OCI-LY7 (cell line): Measurements from ENCODE around the gene SEMA6B. TPM values are rescaled to one million over a fixed set of nuclear protein-coding genes. Genes with fewer than 3 reads are reported as not detected.
"Not testable (repeated sequence)": the region's sequence is repeated elsewhere in the genome, so short reads cannot be mapped to it uniquely, and the experiment has no call there.

Source experiments
- BruUV-seq: library from RNA; stranded (reverse); fragments of 400-500 nt; replicated peaks from 2 replicates; lab custom pipeline; 2021; lab: Mats Ljungman, UMichigan
- CTCF ChIA-PET: fragments of 300-600 bp; sonication (Branson Sonifier 250); formaldehyde crosslinking; loops from one replicate; lab custom pipeline; 2022; ENCODE audit warnings: antibody characterized with exemption; ENCODE audit not compliant: unreplicated experiment; lab: Charles Lee
- POLR2A ChIA-PET: fragments of 300-600 bp; sonication (Branson Sonifier 250); formaldehyde crosslinking; loops from one replicate; lab custom pipeline; 2022; ENCODE audit warnings: antibody characterized with exemption; lab: Charles Lee
- DNase-seq: peaks from one replicate; pipeline ENCODE4 v3.0.0-alpha.2; 2015; ENCODE audit warnings: low spot score
- H2AFZ ChIP-seq: fragments of 200-600 bp; sonication (generic), shearing (Covaris generic); 2 replicates; pipeline ENCODE4 v1.6.1; 2014; ENCODE audit warnings: mild to moderate bottlenecking, antibody characterized with exemption, low read length, moderate library complexity
- H3K27ac ChIP-seq: fragments of 200-600 bp; sonication (generic); 2 replicates; pipeline ENCODE4 v1.5.1; 2014; ENCODE audit warnings: mixed run types, low read depth, mild to moderate bottlenecking, moderate library complexity, low read length, inconsistent platforms; ENCODE audit not compliant: poor library complexity, severe bottlenecking
- H3K36me3 ChIP-seq: fragments of 200-600 bp; sonication (generic); 2 replicates; pipeline ENCODE4 v1.6.1; 2014; ENCODE audit warnings: mild to moderate bottlenecking, antibody characterized with exemption, low read length, moderate library complexity, mixed read lengths; ENCODE audit not compliant: insufficient read depth
- H3K4me1 ChIP-seq: fragments of 200-600 bp; sonication (generic); 2 replicates; pipeline ENCODE4 v1.5.1; 2014; ENCODE audit warnings: mild to moderate bottlenecking, low read length; ENCODE audit not compliant: insufficient read depth, poor library complexity, severe bottlenecking
- H3K4me2 ChIP-seq: fragments of 200-600 bp; sonication (generic); 2 replicates; pipeline ENCODE4 v1.6.1; 2014; ENCODE audit warnings: mild to moderate bottlenecking, low read length
- H3K4me3 ChIP-seq: fragments of 200-600 bp; sonication (generic); 2 replicates; pipeline ENCODE4 v1.5.1; 2014; ENCODE audit warnings: mild to moderate bottlenecking, low read depth, low read length; ENCODE audit not compliant: poor library complexity, severe bottlenecking
- H3K79me2 ChIP-seq: fragments of 200-600 bp; sonication (generic); 2 replicates; pipeline ENCODE4 v1.6.1; 2016; ENCODE audit warnings: low read depth, mild to moderate bottlenecking, low read length, moderate library complexity, mixed read lengths; ENCODE audit not compliant: insufficient read depth
- H3K9me2 ChIP-seq: fragments of 200-600 bp; sonication (generic); 2 replicates; pipeline ENCODE4 v1.6.1; 2016; ENCODE audit warnings: mild to moderate bottlenecking, low read length, mixed read lengths; ENCODE audit not compliant: insufficient read depth
- H3K9me3 ChIP-seq: fragments of 200-600 bp; sonication (generic); 2 replicates; pipeline ENCODE4 v1.6.1; 2014; ENCODE audit warnings: mild to moderate bottlenecking, mixed run types, low read length, mixed read lengths
- H4K20me1 ChIP-seq: fragments of 200-600 bp; sonication (generic); 2 replicates; pipeline ENCODE4 v1.6.1; 2014; ENCODE audit warnings: mild to moderate bottlenecking, antibody characterized with exemption, low read length, moderate library complexity, mixed read lengths; ENCODE audit not compliant: insufficient read depth
- CTCF ChIP-seq: fragments of 200-600 bp; sonication (generic); conservative IDR thresholded peaks from 2 replicates; pipeline ENCODE4 v1.5.1; 2014; ENCODE audit warnings: mild to moderate bottlenecking, antibody characterized with exemption, low read length, moderate library complexity, mixed read lengths
- EZH2phosphoT487 ChIP-seq: fragments of 200-600 bp; sonication (generic); IDR thresholded peaks from 2 replicates; pipeline ENCODE4 v1.6.1; 2018; ENCODE audit warnings: low read depth, borderline replicate concordance, mild to moderate bottlenecking, mixed run types, antibody characterized with exemption, low read length, moderate library complexity, mixed read lengths
- intact Hi-C: fragments of 100-400 bp; cut with micrococcal nuclease; formaldehyde crosslinking; loops from one replicate; pipeline ENCODE4 v1.10.0; 2022; ENCODE audit not compliant: unreplicated experiment
- total RNA-seq, 2 experiments: library from RNA; depleted of rRNA in 1 of 2; stranded (reverse); fragments of >200 nt in 1 of 2; shearing (Covaris generic) in 1 of 2; gene quantifications; 2 replicates each; pipeline ENCODE4 v1.2.3, GENCODE V29; 2014 to 2022

Gene SEMA6B
- total RNA-seq, 2 experiments from 2014 or later, result not detected

- no peak overlapping the region for H2AFZ ChIP-seq
- no peak for DNase-seq
- intact Hi-C loops, result no loop called here
- H3K9me3 ChIP-seq, result peaks cover 4% of the 10 kb centered on the region; the same call in 1 of the 2 replicates
- CTCF ChIA-PET, result no interaction called here
- no peak overlapping the region for H3K27ac ChIP-seq
- no peaks in the 10 kb centered on the region for H4K20me1 ChIP-seq
- no peaks in the 10 kb centered on the region for H3K79me2 ChIP-seq
- H3K4me2 ChIP-seq, result no peak overlapping the region
- H3K36me3 ChIP-seq, result no peaks in the 10 kb centered on the region
- no peak overlapping the region for H3K4me3 ChIP-seq
- no TSS peak for BruUV-seq
- POLR2A ChIA-PET, result interaction anchor here (1.3 kb wide), 1 partner anchor 8 kb away, joined by 3 read pairs; the partner anchor contains the start of gene PLIN5
- no peak for TF ChIP-seq CTCF
- no peaks in the 10 kb centered on the region for H3K9me2 ChIP-seq
- peaks cover 9% of the 10 kb centered on the region for H3K4me1 ChIP-seq
Observed at GRCh38 chr19:4543842-4544647, 15.4 kb downstream of the SEMA6B start.

- DNase-seq, result no peak
- Histone ChIP-seq H3K9me3 (peaks cover 4% of the 10 kb centered on the region; the same call in 1 of the 2 replicates), H3K4me1 (peaks cover 9% of the 10 kb centered on the region), H3K4me3 (no peak overlapping the region), H3K9me2 (no peaks in the 10 kb centered on the region), H2AFZ (no peak overlapping the region), H3K4me2 (no peak overlapping the region), H3K79me2 (no peaks in the 10 kb centered on the region), H3K36me3 (no peaks in the 10 kb centered on the region), H3K27ac (no peak overlapping the region), H4K20me1 (no peaks in the 10 kb centered on the region)
- POLR2A ChIA-PET, result no interaction called here
- no TSS peak for BruUV-seq
- CTCF ChIA-PET, result no interaction called here
- intact Hi-C loops, result no loop called here
- TF ChIP-seq CTCF (no peak), EZH2phosphoT487 (no peak)
Observed at GRCh38 chr19:4542896-4543841, 16.3 kb downstream of the SEMA6B start.

- H3K36me3 ChIP-seq, H3K4me2 ChIP-seq, H3K79me2 ChIP-seq, BruUV-seq, CTCF ChIA-PET, H3K4me3 ChIP-seq, POLR2A ChIA-PET, H4K20me1 ChIP-seq, H3K9me3 ChIP-seq, H2AFZ ChIP-seq, H3K4me1 ChIP-seq, H3K9me2 ChIP-seq, H3K27ac ChIP-seq, DNase-seq, intact Hi-C loops: not testable (repeated sequence)
Observed at GRCh38 chr19:4541806-4542145, 17.7 kb downstream of the SEMA6B start.
